Suprapubic skin (tissue), 4 donors: Measurements from ENCODE around the gene CDSN. TPM values are rescaled to one million over a fixed set of nuclear protein-coding genes. Genes with fewer than 3 reads are reported as not detected.

Source experiments
- DNase-seq, 2 donors: peaks; one replicate each; pipeline ENCODE4 v3.0.0-alpha.2; 2019; ENCODE audit warnings: low spot score in 2 of 2
- H3K27ac ChIP-seq: fragments of 200-600 bp; sonication (generic); one replicate; pipeline ENCODE4 v1.5.1; 2019
- H3K27me3 ChIP-seq: fragments of 200-600 bp; sonication (generic); one replicate; pipeline ENCODE4 v1.5.1; 2019
- H3K36me3 ChIP-seq: fragments of 200-600 bp; sonication (generic); one replicate; pipeline ENCODE4 v1.5.1; 2019
- H3K4me1 ChIP-seq: fragments of 200-600 bp; sonication (generic); one replicate; pipeline ENCODE4 v1.5.1; 2019
- H3K4me3 ChIP-seq: fragments of 200-600 bp; sonication (generic); one replicate; pipeline ENCODE4 v1.5.1; 2019; ENCODE audit warnings: mild to moderate bottlenecking
- H3K9me3 ChIP-seq: fragments of 200-600 bp; sonication (generic); one replicate; pipeline ENCODE4 v1.5.1; 2019
- EP300 ChIP-seq: sonication (generic); formaldehyde crosslinking; IDR thresholded peaks from one replicate; pipeline ENCODE4 v1.6.1; 2017; ENCODE audit warnings: antibody characterized with exemption
- POLR2A ChIP-seq, 2 donors: fragments of 450-650 bp; IDR thresholded peaks; one replicate each; pipeline ENCODE4 v1.6.1; 2017; ENCODE audit warnings: antibody characterized with exemption in 2 of 2, mild to moderate bottlenecking in 2 of 2, moderate library complexity in 2 of 2
- POLR2AphosphoS5 ChIP-seq, 3 donors: sonication (generic); formaldehyde crosslinking; IDR thresholded peaks; one replicate each; pipeline ENCODE4 v1.6.1; 2017; ENCODE audit warnings: antibody characterized with exemption in 3 of 3
- whole genome bisulfite sequencing: methylation state at CpG from one replicate; pipeline ENCODE4 v1.1.5; 2018; 5-methylcytosine and 5-hydroxymethylcytosine counted together
- total RNA-seq, 4 donors: library from RNA; depleted of rRNA; stranded (reverse); fragments of >200 nt; gene quantifications; one replicate each; pipeline ENCODE4 v1.1.0, GENCODE V29; 2016
- TF ChIP-seq, protein P1 (sequence below), 2 donors: fragments of 200-600 bp in 1 of 2; fragments of 450-650 bp in 1 of 2; sonication (generic) in 1 of 2; IDR thresholded peaks; one replicate each; pipeline ENCODE4 v1.5.1; 2016 to 2019; ENCODE audit warnings: antibody characterized with exemption in 2 of 2, mild to moderate bottlenecking in 1 of 2, moderate library complexity in 1 of 2

Gene CDSN
- total RNA-seq, 4 donors from 2014 or later = 16.3 to 598 (median 403) TPM

DNA sequence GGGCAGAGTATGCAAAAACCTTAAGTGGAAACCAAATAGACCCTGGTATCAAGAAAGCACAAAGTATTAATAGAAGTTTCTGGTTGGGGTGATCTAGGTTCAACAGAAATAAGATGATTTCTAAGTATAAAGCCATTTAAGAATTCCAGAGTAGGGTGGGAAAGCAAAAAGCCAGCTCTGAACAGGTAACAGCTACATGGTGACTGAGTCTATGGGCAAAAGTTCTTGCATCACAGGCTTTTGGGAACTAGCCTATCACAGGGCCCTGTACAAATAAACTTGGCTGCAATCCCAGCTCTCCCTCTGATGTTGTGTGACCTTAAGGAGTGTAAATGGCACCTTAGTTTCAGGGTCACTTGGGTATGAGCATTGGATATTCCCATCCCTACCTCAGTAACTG is 43.7 kb upstream of the CDSN start:
- H3K4me3 ChIP-seq = no peak overlapping the region

DNA sequence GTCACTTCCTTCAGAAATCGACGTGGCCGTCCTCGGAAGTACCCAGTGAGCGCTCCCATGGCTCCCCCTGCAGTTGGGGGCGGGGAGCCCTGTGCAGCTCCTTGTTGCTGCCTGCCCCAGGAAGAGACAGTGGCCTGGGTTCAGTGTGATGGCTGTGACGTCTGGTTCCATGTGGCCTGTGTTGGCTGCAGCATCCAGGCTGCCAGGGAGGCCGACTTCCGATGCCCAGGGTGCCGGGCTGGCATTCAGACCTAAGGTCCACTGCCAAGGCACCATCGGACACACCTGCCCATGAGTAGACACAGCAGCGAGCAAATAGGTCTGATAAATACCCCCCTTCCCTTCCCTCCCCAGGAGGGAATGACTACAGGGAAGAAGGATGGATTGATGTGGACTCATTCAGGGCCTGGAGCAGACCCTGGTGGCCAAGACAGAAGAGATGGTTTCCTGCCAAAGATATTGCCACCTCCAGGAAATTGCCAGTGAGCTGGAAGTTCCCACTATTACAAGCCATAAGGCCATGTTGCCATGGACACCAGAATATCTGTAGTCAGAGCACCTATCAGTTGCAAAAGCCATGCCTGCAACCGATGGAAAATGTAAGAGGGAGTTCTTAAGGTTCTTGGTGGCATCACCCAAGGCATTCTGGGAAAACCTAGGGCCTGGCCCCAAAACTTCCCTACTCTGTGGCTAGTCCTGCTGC is 42.4 kb upstream of the CDSN start:
- Histone ChIP-seq H3K36me3 (peaks cover 8% of the 10 kb centered on the region), H3K27ac (no peak overlapping the region), H3K9me3 (no peaks in the 10 kb centered on the region), H3K4me1 (peaks cover 15% of the 10 kb centered on the region), H3K4me3 (no peak overlapping the region), H3K27me3 (no peaks in the 10 kb centered on the region)
- 85% methylated on average over 9 of the region's 13 CpGs for WGBS
- TF ChIP-seq POLR2A (IDR thresholded peaks at IDR 0.05) (no peak), EP300 (no peak), POLR2AphosphoS5 (IDR thresholded peaks at IDR 0.05) (no peak)
- TF ChIP-seq, protein P1, sequence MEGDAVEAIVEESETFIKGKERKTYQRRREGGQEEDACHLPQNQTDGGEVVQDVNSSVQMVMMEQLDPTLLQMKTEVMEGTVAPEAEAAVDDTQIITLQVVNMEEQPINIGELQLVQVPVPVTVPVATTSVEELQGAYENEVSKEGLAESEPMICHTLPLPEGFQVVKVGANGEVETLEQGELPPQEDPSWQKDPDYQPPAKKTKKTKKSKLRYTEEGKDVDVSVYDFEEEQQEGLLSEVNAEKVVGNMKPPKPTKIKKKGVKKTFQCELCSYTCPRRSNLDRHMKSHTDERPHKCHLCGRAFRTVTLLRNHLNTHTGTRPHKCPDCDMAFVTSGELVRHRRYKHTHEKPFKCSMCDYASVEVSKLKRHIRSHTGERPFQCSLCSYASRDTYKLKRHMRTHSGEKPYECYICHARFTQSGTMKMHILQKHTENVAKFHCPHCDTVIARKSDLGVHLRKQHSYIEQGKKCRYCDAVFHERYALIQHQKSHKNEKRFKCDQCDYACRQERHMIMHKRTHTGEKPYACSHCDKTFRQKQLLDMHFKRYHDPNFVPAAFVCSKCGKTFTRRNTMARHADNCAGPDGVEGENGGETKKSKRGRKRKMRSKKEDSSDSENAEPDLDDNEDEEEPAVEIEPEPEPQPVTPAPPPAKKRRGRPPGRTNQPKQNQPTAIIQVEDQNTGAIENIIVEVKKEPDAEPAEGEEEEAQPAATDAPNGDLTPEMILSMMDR (IDR thresholded peaks at IDR 0.05) = no peak
- no peak for DNase-seq

More for the DNA sequence above, 43.7 kb upstream of the CDSN start:
- DNase-seq = no peak
- Histone ChIP-seq H3K27ac (no peak overlapping the region), H3K9me3 (no peaks in the 10 kb centered on the region), H3K27me3 (no peaks in the 10 kb centered on the region), H3K4me1 (peaks cover 11% of the 10 kb centered on the region), H3K36me3 (peaks cover 8% of the 10 kb centered on the region)
- no peak for TF ChIP-seq POLR2A (IDR thresholded peaks at IDR 0.05)
- TF ChIP-seq EP300 = no peak
- TF ChIP-seq, protein P1 (IDR thresholded peaks at IDR 0.05) = no peak

DNA sequence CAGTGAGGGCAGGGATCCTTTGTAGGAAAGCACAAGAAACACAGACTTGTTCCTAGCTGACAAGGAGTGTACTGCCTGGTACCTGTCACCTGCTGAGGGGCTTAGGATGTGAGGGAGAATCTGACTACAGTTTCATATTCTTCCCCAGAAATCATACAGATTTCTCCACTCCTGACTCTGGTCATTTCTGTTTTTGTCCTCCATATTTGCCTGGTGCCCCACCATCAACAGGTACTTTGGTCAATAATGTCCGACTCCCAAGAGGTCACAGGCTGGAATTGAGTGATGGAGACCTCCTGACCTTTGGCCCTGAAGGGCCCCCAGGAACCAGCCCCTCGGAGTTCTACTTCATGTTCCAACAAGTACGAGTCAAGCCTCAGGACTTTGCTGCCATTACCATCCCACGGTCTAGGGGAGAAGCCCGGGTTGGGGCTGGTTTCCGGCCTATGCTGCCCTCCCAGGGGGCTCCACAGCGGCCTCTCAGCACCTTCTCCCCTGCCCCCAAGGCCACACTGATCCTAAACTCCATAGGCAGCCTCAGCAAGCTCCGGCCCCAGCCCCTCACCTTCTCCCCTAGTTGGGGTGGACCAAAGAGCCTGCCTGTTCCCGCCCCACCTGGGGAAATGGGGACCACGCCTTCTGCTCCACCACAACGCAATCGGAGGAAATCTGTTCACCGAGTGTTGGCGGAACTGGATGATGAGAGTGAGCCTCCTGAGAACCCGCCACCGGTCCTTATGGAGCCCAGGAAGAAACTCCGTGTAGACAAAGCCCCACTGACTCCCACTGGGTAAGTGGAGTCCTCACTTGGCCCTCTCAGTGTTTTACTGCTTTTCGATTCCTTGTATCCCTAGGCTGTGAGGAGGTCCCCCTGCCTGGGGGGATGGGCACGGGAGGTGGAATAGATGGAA is 41.2 kb upstream of the CDSN start:
- 87% methylated on average over 19 of the region's 19 CpGs for WGBS

DNA sequence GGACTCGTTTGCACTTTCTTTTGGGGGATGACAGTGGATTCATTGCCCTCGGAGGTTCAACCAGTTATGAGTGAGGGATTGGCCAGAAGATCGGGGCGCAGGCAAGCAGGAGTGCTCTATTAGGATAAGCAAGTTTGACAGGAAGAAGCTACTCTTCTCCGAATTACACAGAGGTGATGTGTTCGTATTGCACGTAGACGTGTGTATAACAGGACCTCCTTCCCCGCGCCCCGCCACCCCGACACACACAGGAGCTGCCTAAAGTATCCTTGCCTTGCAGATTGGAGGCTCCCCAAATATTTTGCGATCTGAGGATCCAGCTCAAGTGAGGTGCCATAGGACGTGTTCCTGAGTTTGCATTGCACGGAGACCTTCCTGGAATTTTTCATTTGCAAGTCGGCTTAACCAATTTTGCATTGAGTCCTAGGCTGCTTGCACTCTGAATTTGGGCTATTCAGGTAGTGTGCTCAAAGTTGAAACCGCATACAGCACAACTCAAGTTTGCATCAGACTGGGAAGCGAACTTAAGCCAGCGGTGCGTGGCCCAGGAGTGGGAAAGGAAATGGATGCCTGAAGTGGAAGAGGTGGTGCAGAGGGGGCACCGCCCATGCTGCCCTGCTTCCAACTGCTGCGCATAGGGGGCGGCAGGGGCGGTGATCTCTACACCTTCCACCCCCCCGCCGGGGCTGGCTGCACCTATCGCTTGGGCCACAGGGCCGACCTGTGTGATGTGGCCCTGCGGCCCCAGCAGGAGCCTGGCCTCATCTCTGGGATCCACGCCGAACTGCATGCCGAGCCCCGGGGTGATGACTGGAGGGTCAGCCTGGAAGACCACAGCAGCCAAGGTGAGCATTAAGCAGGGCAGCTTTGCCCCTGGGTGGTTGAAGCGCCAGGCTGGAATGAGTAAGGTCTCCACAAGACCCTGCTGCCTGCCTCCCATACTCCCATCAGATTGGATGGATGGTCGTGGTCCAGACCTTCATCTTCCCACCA is 38.9 kb upstream of the CDSN start:
- H3K4me3 ChIP-seq = peak overlapping the region; percentile 80
- H3K27me3 ChIP-seq = no peaks in the 10 kb centered on the region
- DNase-seq = no peak
- WGBS = 17% methylated on average over 14 of the region's 35 CpGs
- peak overlapping the region; percentile 76 for H3K27ac ChIP-seq
- TF ChIP-seq POLR2A (IDR thresholded peaks at IDR 0.05) (no peak), POLR2AphosphoS5 (IDR thresholded peaks at IDR 0.05) (no peak)
- TF ChIP-seq, protein P1 (IDR thresholded peaks at IDR 0.05) = no peak
- peaks cover 17% of the 10 kb centered on the region for H3K36me3 ChIP-seq
- peaks cover 21% of the 10 kb centered on the region for H3K4me1 ChIP-seq
- H3K9me3 ChIP-seq = no peaks in the 10 kb centered on the region

More for the DNA sequence above, 41.2 kb upstream of the CDSN start:
- Histone ChIP-seq H3K27me3 (no peaks in the 10 kb centered on the region), H3K27ac (no peak overlapping the region), H3K4me3 (no peak overlapping the region), H3K4me1 (peaks cover 21% of the 10 kb centered on the region), H3K9me3 (no peaks in the 10 kb centered on the region), H3K36me3 (peaks cover 8% of the 10 kb centered on the region)
- DNase-seq = no peak
- TF ChIP-seq EP300 = no peak
- TF ChIP-seq POLR2A (IDR thresholded peaks at IDR 0.05) = no peak
- TF ChIP-seq POLR2AphosphoS5 (IDR thresholded peaks at IDR 0.05) = no peak
- TF ChIP-seq, protein P1 (IDR thresholded peaks at IDR 0.05) = no peak
